WTC11 (cell line): ENCODE data around the gene KLK14. TPM values are rescaled to one million over a fixed set of nuclear protein-coding genes. Genes with fewer than 3 reads are reported as not detected.

Experiments
- ATAC-seq: fragments of 200-7000 bp; cut with Tn5 transposase; 2 replicates; pipeline ENCODE4 v1.10.0; 2021; ENCODE audit warnings: mild to moderate bottlenecking, moderate library complexity
- CTCF ChIA-PET: fragments of 300-600 bp; sonication (Branson Sonifier 250); formaldehyde crosslinking; loops from one replicate; lab custom pipeline; 2021; ENCODE audit warnings: antibody characterized with exemption; lab: Charles Lee
- POLR2A ChIA-PET: fragments of 350-600 bp; sonication (Branson Sonifier 250); formaldehyde crosslinking; loops from one replicate; lab custom pipeline; 2021; ENCODE audit warnings: antibody characterized with exemption; lab: Charles Lee
- DNase-seq: peaks from one replicate; pipeline ENCODE4 v3.0.0; 2021; ENCODE audit warnings: low spot score
- H3K27ac Mint-ChIP-seq: 2 replicates; pipeline ENCODE4 v1.8.0; 2021; ENCODE audit warnings: mixed read lengths
- H3K27me3 Mint-ChIP-seq: 2 replicates; pipeline ENCODE4 v1.8.0; 2021; ENCODE audit warnings: low read depth, mild to moderate bottlenecking, moderate library complexity, mixed read lengths
- H3K36me3 Mint-ChIP-seq: 2 replicates; pipeline ENCODE4 v1.8.0; 2021; ENCODE audit warnings: mixed read lengths
- H3K4me1 Mint-ChIP-seq: 2 replicates; pipeline ENCODE4 v1.8.0; 2022; ENCODE audit warnings: mixed read lengths
- H3K4me3 Mint-ChIP-seq: 2 replicates; pipeline ENCODE4 v1.8.0; 2021; ENCODE audit warnings: mild to moderate bottlenecking, moderate library complexity, mixed read lengths
- H3K9me3 Mint-ChIP-seq: 2 replicates; pipeline ENCODE4 v1.8.0; 2021; ENCODE audit warnings: mixed read lengths
- ATF1 ChIP-seq: sonication (generic); formaldehyde crosslinking; IDR thresholded peaks from 2 replicates; pipeline ENCODE4 v1.8.1; 2023; ENCODE audit warnings: mild to moderate bottlenecking, moderate library complexity, missing genetic modification reagents
- ATF2 ChIP-seq: sonication (generic); formaldehyde crosslinking; IDR thresholded peaks from 2 replicates; pipeline ENCODE4 v1.8.1; 2022; ENCODE audit warnings: low read depth, missing genetic modification reagents, borderline replicate concordance
- ETV6 ChIP-seq: sonication (generic); formaldehyde crosslinking; IDR thresholded peaks from 2 replicates; pipeline ENCODE4 v1.8.1; 2022; ENCODE audit warnings: mild to moderate bottlenecking, missing genetic modification reagents
- FOXP4 ChIP-seq: sonication (generic); formaldehyde crosslinking; IDR thresholded peaks from 2 replicates; pipeline ENCODE4 v1.8.0; 2022; ENCODE audit warnings: mild to moderate bottlenecking, missing genetic modification reagents
- GABPB1 ChIP-seq: sonication (generic); formaldehyde crosslinking; IDR thresholded peaks from 2 replicates; pipeline ENCODE4 v1.8.1; 2023; ENCODE audit warnings: mild to moderate bottlenecking, missing genetic modification reagents
- GRHL2 ChIP-seq: fragments of 250-450 bp; sonication (Bioruptor Pico); IDR thresholded peaks from 2 replicates; pipeline ENCODE4 v1.8.0; 2022; ENCODE audit warnings: mild to moderate bottlenecking, moderate library complexity; ENCODE audit not compliant: insufficient replicate concordance, severe bottlenecking
- KAT7 ChIP-seq: sonication (generic); formaldehyde crosslinking; IDR thresholded peaks from 2 replicates; pipeline ENCODE4 v1.8.1; 2023; ENCODE audit warnings: missing genetic modification reagents, mild to moderate bottlenecking, borderline replicate concordance
- NR1H2 ChIP-seq: sonication (generic); formaldehyde crosslinking; IDR thresholded peaks from 2 replicates; pipeline ENCODE4 v1.9.0; 2021; ENCODE audit warnings: mild to moderate bottlenecking, moderate library complexity, missing genetic modification reagents
- NR2C2 ChIP-seq: sonication (generic); formaldehyde crosslinking; IDR thresholded peaks from 2 replicates; pipeline ENCODE4 v1.8.0; 2022; ENCODE audit warnings: mild to moderate bottlenecking, missing genetic modification reagents
- OVOL2 ChIP-seq: fragments of 250-450 bp; sonication (Bioruptor Pico); IDR thresholded peaks from 2 replicates; pipeline ENCODE4 v1.9.0; 2021; ENCODE audit warnings: mild to moderate bottlenecking, borderline replicate concordance
- PRRX2 ChIP-seq: fragments of 250-450 bp; sonication (Bioruptor Pico); IDR thresholded peaks from 2 replicates; pipeline ENCODE4 v1.8.0; 2021; ENCODE audit warnings: mild to moderate bottlenecking
- ZMAT4 ChIP-seq: fragments of 250-450 bp; sonication (Bioruptor Pico); IDR thresholded peaks from 2 replicates; pipeline ENCODE4 v1.9.0; 2021; ENCODE audit warnings: mild to moderate bottlenecking
- ZNF121 ChIP-seq: sonication (generic); formaldehyde crosslinking; IDR thresholded peaks from 2 replicates; pipeline ENCODE4 v1.8.0; 2023; ENCODE audit warnings: missing genetic modification reagents
- ZNF138 ChIP-seq: sonication (generic); formaldehyde crosslinking; conservative IDR thresholded peaks from 2 replicates; pipeline ENCODE4 v1.8.1; 2022; ENCODE audit warnings: mild to moderate bottlenecking, moderate library complexity, missing genetic modification reagents
- ZNF425 ChIP-seq: fragments of 250-450 bp; sonication (Bioruptor Pico); conservative IDR thresholded peaks from 2 replicates; pipeline ENCODE4 v1.9.0; 2021; ENCODE audit warnings: mild to moderate bottlenecking
- ZNF532 ChIP-seq: fragments of 250-450 bp; sonication (Bioruptor Pico); IDR thresholded peaks from 2 replicates; pipeline ENCODE4 v1.9.0; 2021; ENCODE audit warnings: mild to moderate bottlenecking, borderline replicate concordance
- ZNF671 ChIP-seq: fragments of 250-450 bp; sonication (Bioruptor Pico); IDR thresholded peaks from 2 replicates; pipeline ENCODE4 v1.8.0; 2021; ENCODE audit warnings: mild to moderate bottlenecking
- total RNA-seq: library from RNA; stranded (reverse); gene quantifications from 3 replicates; pipeline ENCODE4 v1.2.3, GENCODE V29; 2021

Gene KLK14
- total RNA-seq, 1 experiment from 2014 or later, result 1.1 TPM

GRCh38 chr19:51031880-51032225 is 50.8 kb downstream of the KLK14 start:
- Mint-ChIP-seq H3K4me1 (peaks cover 31% of the 10 kb centered on the region), H3K4me3 (no peak overlapping the region), H3K27me3 (peaks cover 6% of the 10 kb centered on the region), H3K9me3 (peaks cover 6% of the 10 kb centered on the region), H3K36me3 (no peaks in the 10 kb centered on the region), H3K27ac (no peak overlapping the region)
- CTCF ChIA-PET, result interaction anchor here (1.6 kb wide), 1 partner anchor 11 kb away, joined by 5 read pairs; no protein-coding TSS in a partner anchor
- DNase-seq, result no peak
- no peak for ATAC-seq
- TF ChIP-seq ZNF138 (CRISPR knock-in tag) (no peak), ETV6 (CRISPR knock-in tag) (no peak), KAT7 (CRISPR knock-in tag) (no peak), ZMAT4 (CRISPR knock-in tag) (no peak), PRRX2 (CRISPR knock-in tag) (no peak), ZNF121 (CRISPR knock-in tag) (no peak), NR1H2 (CRISPR knock-in tag) (no peak), ATF2 (CRISPR knock-in tag) (no peak), ZNF532 (CRISPR knock-in tag) (no peak), GRHL2 (CRISPR knock-in tag) (no peak), GABPB1 (CRISPR knock-in tag) (no peak), ZNF425 (no peak), ZNF671 (CRISPR knock-in tag) (no peak), ATF1 (no peak), NR2C2 (CRISPR knock-in tag) (no peak), FOXP4 (CRISPR knock-in tag) (no peak), OVOL2 (CRISPR knock-in tag) (no peak)
- POLR2A ChIA-PET, result no interaction called here
